ENCODE data around the gene ADI1.

The ADI1 gene

DNA sequence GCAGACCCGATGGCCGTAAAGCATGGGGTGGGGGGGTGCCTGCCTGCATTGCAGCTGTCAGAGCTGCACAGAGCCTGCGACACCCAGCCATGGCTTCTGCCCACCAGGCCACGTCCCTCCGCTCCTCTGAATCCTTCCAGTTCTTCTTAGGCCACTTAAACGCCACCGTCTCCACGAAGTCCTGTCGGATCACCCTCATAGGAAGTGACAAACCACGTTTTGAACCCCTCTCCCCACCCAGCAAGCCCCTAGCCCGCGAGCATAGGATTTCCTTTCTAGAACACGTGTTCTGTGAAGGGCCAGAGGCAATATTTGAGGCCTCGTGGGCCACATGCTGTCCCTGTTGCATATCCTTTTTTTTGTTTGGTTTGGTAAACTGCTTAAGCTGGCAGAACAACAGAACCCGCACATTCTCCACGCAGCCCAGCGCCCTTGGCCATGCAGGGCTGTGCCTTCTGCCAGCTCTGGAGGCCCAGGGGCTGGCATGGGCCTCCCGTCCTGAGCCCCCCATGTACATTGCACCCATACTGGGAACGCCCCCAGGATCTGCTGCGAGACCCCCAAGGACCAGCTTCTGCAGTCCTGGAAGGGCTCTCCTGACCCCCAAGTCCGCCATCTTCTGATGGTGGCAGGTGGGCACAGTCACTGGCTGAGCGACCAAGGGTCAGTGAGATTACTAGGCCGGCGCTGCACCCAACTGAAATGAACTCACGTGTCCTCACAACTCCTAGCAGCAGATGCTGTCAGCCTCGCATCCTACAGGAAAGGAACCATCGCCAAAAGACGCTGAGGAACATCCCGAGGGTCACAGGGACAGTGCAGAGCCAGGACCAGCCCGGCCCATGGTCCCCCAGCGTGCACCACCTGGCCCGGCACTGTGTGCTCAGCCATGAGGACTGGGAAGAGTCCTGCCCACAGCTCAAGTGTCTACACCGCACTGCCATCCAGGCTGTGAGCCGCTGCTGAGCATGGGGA lies 35.1 kb downstream of the ADI1 start:
- FAIRE-seq (no peak), DNase-seq (ENCODE audit: insufficient read length) (no peak)
- TF ChIP-seq POLR2A (IDR thresholded peaks at IDR 0.05; ENCODE audit: low read depth, low read length) (no peak), POLR2AphosphoS5 (IDR thresholded peaks at IDR 0.05; ENCODE audit: low read depth, low read length) (no peak), TAF1 (IDR thresholded peaks at IDR 0.05; ENCODE audit: borderline replicate concordance, low read depth, low read length) (no peak)

DNA sequence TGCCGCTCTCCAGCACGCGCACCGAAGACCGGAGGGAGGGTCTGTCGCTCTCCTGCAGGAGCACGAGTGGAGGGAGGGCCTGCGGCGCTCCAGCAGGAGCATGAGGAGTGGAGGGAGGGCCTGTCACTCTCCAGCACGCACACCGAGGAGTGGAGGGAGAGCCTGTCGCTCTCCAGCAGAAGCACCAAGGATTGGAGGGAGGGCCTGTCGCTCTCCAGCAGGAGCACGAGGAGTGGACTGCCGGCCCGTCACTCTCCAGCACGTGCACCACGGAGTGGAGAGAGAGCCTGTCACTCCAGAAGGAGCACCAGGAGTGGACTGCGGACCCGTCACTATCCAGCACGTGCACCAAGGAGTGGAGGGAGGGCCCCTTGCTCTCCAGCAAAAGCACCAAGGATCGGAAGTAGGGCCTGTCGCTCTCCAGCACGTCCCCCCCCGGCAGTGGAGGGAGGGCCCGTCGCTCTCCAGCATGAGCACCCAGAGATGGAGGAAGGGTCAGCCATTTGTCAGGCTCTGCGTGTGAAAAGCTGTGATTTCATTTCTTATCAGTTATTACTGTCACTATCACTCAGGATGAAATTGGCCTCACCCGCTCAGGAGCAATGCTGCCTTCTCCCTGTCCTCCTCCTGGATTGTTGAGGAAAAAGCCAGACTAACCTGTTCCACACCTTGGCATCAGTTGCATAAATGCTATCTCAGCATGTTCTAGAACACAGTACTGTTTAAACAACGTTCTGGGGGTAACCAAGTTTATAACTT lies 35.9 kb downstream of the ADI1 start:
- DNase-seq (ENCODE audit: insufficient read length), result no peak
- no peak for FAIRE-seq
- TF ChIP-seq TAF1 (IDR thresholded peaks at IDR 0.05; ENCODE audit: borderline replicate concordance, low read depth, low read length) (no peak), POLR2A (IDR thresholded peaks at IDR 0.05; ENCODE audit: low read depth, low read length) (no peak), POLR2AphosphoS5 (IDR thresholded peaks at IDR 0.05; ENCODE audit: low read depth, low read length) (no peak)

DNA sequence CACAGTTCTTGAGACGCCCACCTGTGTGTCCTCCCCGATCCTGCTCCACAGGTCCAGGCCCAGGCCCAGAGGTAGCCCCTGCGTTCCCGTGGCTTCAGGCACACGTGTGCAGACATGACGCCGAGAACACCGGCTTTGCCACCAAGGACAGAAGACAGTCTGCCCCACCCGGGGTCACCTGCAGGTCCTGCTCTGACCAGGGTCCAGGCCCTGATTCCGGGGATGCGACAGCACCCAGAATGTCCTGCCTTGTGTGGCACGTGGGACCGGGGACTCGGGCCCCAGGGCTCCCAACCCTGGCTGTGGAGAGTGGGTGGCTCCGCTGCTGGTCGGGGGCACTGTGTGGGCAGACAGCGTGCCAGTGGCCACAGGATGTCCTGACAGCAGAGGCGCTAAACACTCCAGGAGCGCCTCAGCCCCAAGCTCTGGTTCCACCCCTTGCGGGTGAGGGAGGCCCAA lies 36.9 kb downstream of the ADI1 start:
- no peak for DNase-seq (ENCODE audit: insufficient read length)
- no peak for FAIRE-seq
- TF ChIP-seq POLR2AphosphoS5 (IDR thresholded peaks at IDR 0.05; ENCODE audit: low read depth, low read length) (no peak), POLR2A (IDR thresholded peaks at IDR 0.05; ENCODE audit: low read depth, low read length) (no peak), TAF1 (IDR thresholded peaks at IDR 0.05; ENCODE audit: borderline replicate concordance, low read depth, low read length) (no peak)

DNA sequence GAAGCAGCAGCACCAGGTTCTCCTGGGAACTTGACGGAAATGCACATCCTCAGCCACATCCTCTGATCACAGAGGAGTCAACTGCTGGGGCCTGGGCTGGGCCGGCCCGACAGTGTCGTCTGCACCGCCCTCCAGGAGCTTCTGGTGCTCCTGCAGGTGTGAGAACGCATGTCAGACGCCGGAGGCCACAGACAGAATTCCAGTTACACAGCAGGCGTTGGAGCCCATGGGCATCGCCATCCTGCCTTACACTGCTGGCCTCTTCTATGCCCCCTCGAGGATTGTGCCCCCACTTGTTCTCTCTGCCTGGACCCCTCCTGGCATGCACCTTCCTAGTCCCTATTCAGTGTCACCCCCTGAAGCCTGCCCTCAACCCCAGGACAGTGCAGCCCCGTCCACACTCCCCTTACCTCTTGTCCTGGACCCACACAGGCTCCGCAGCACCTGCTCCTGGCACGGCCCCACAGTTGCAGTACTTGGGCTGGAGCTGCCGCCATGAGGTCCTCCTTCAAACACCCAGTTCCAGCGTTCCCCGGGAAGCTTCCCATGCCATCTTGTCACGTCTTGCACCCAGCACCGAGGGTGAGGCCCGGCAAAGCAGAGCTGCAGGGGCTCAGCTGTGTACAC lies 37.5 kb downstream of the ADI1 start:
- no peak for DNase-seq (ENCODE audit: insufficient read length)
- FAIRE-seq, result no peak
- TF ChIP-seq POLR2AphosphoS5 (IDR thresholded peaks at IDR 0.05; ENCODE audit: low read depth, low read length), result no peak
- no peak for TF ChIP-seq TAF1 (IDR thresholded peaks at IDR 0.05; ENCODE audit: borderline replicate concordance, low read depth, low read length)
- no peak for TF ChIP-seq POLR2A (IDR thresholded peaks at IDR 0.05; ENCODE audit: low read depth, low read length)

DNA sequence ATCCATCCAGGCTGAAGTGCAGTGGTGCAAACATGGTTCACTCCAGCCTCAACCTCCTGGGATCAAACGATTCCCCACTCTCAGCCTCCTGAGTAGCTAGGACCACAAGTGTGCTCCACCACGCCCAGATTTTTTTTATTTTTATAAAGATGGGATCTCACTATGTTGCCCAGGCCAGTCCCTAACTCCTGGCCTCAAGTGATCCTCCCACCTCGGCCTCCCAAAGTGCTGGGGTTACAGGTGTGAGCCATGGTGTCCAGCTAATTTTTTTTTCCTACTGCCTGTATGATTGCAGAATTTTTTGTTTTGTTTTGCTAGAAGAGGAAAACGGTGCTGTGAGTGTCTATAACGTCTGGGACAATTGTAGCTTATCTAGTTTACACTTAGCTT lies 38.3 kb downstream of the ADI1 start:
- TF ChIP-seq TAF1 (IDR thresholded peaks at IDR 0.05; ENCODE audit: borderline replicate concordance, low read depth, low read length), result no peak
- no peak for TF ChIP-seq POLR2A (IDR thresholded peaks at IDR 0.05; ENCODE audit: low read depth, low read length)
- no peak for TF ChIP-seq POLR2AphosphoS5 (IDR thresholded peaks at IDR 0.05; ENCODE audit: low read depth, low read length)
- DNase-seq (ENCODE audit: insufficient read length), result no peak
- FAIRE-seq, result no peak

DNA sequence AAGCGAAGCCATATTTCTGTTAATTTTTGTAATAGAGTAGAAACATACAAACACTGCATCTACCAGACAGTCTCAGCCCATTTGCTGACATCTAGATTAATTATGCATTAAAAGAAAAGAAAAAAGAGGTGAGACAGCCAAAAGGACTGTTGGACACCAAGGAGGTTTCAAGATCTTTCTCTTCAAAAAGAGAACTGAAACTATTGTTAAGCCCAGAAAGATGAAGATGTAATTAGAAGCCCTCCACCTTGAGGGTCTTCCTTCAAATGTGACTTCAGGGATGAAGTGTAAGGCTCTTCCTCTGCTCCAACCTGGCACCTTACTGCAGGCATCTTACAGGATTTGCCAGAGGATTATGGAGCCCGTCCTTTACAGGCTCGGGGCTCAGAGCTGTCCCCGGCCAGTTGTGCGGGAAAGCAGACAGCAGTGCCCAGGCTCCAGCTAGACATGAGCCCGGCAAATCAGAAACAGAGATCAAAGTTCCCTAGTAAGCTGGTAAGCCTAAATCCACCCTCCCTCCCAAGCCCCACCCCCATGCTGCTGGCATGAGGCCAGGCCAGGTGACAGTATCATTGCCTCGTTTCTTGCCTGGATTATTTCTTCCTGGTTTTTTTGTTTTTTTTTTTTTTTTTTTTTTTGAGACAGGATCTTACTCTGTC lies 38.9 kb downstream of the ADI1 start:
- TF ChIP-seq POLR2A (IDR thresholded peaks at IDR 0.05; ENCODE audit: low read depth, low read length) (no peak), POLR2AphosphoS5 (IDR thresholded peaks at IDR 0.05; ENCODE audit: low read depth, low read length) (no peak), TAF1 (IDR thresholded peaks at IDR 0.05; ENCODE audit: borderline replicate concordance, low read depth, low read length) (no peak)
- no peak for DNase-seq (ENCODE audit: insufficient read length)
- FAIRE-seq, result no peak

DNA sequence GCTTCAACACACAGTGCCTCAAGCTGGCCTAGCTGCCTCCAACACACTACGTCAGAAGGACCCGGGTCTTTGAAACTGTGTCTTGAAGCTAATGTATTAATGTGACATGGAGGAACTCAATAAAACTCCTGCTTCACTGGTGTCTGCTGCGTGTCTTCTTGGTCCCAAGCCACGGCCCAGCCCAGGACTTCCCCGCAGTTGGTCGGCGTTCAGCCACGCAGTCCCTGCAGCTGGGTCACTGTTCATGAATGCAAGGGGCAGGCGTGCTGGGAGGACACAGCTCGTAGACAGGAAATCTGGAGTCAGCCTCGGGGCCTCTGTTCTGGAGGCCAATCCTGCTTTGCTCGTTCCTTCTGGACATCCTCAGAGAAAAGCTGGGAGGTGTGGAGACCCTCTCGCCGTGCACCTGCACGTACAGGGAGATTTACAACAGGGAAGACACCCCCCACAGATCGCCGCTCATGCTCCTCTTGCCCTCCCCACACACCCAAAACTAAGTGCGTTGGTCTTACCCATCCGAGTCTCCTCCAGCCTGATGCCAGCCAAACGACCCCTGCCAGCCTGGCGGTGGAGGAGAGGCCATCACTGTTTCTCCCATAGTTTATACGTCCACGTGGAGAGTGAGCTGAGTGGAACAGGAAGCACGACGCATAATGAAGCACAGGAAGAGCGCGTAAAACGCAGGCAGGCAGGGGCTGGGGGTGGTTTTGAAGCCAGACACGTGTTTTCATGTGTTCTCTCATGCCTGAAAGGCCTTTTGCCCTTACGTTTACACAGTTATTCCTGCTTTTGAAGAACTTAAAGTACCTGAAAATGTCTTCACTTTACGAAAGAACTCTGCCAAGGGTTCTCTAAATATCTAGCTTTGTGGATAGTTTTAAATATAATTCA lies 39.7 kb downstream of the ADI1 start:
- no peak for FAIRE-seq
- TF ChIP-seq TAF1 (IDR thresholded peaks at IDR 0.05; ENCODE audit: borderline replicate concordance, low read depth, low read length) (no peak), POLR2A (IDR thresholded peaks at IDR 0.05; ENCODE audit: low read depth, low read length) (no peak), POLR2AphosphoS5 (IDR thresholded peaks at IDR 0.05; ENCODE audit: low read depth, low read length) (no peak)
- no peak for DNase-seq (ENCODE audit: insufficient read length)

DNA sequence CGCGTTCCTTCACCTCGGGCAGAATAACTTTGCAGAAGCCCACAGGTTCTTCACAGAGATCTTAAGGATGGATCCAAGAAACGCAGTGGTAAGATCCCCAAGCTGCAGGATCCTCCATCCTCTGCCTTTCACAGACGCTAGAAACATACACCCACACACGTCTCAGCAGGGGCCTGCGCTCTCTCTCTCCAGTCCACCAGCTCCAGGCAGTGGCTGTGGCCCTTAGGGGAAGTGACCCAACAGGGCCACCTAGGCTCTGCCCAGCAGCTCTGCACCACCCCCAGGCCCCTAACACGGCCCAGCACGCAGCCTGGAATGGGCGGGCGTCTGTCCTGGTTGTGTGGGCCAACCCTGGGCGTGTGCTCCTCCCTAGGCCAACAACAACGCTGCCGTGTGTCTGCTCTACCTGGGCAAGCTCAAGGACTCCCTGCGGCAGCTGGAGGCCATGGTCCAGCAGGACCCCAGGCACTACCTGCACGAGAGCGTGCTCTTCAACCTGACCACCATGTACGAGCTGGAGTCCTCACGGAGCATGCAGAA lies 40.4 kb downstream of the ADI1 start:
- TF ChIP-seq POLR2A (IDR thresholded peaks at IDR 0.05; ENCODE audit: low read depth, low read length), result no peak
- TF ChIP-seq POLR2AphosphoS5 (IDR thresholded peaks at IDR 0.05; ENCODE audit: low read depth, low read length), result no peak
- no peak for TF ChIP-seq TAF1 (IDR thresholded peaks at IDR 0.05; ENCODE audit: borderline replicate concordance, low read depth, low read length)
- FAIRE-seq (no peak), DNase-seq (ENCODE audit: insufficient read length) (no peak)

DNA sequence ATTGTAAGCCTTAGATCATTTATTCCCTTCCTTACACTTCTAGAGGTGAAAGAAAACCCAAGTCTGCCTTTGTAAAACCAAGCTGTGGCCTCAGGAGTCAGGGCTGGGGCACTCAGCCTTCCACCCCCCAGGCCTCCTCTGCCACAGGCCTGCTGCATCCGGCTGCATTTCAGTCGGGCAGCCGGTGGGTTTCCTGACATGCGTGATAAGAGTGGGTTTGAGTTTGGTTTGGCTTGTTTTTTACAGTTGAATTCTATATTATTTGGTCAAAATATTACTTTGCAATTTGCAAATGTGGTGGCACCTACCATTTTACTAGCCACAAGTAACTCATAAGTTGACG lies 42.4 kb downstream of the ADI1 start:
- TF ChIP-seq POLR2AphosphoS5 (IDR thresholded peaks at IDR 0.05; ENCODE audit: low read depth, low read length) (no peak), POLR2A (IDR thresholded peaks at IDR 0.05; ENCODE audit: low read depth, low read length) (no peak), TAF1 (IDR thresholded peaks at IDR 0.05; ENCODE audit: borderline replicate concordance, low read depth, low read length) (no peak)
- FAIRE-seq, result no peak

More for the DNA sequence above, 42.4 kb downstream of the ADI1 start:
- DNase-seq (ENCODE audit: insufficient read length), result no peak

Measured in GM12892 (cell line).